Measurements from ENCODE around the gene ZNF511. TPM values are rescaled to one million over a fixed set of nuclear protein-coding genes. Genes with fewer than 3 reads are reported as not detected.
A peak's percentile ranks its signal among the peaks of the same experiment; 100 is the strongest.
"Not testable (repeated sequence)": the region's sequence is repeated elsewhere in the genome, so short reads cannot be mapped to it uniquely, and the experiment has no call there.

Gene ZNF511
- total RNA-seq, 1 donor from 2014 or later: 76.3 TPM

DNA sequence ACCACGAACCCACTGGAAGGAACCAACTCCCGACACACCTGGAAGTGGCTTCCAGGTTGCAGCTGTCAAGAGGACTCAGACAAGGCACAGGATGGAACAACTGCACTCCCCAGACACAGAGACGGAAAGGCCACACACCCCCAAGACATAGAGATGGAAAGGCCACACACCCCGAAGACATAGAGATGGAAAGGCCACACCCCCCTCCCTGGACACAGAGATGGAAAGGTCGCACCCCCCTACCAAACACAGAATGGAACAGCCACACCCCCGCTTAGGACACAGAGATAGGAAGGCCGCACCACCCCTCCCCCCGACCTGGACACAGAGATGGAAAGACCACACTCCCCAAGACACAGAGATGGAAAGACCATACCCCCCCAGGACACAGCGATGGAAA lies 7.6 kb downstream of the ZNF511 start:
- H3K4me3 Mint-ChIP-seq: no peak overlapping the region
- peaks cover 9% of the 10 kb centered on the region for H3K36me3 Mint-ChIP-seq (ENCODE audit: low read depth)
- H3K27ac Mint-ChIP-seq: no peak overlapping the region
- H3K4me1 Mint-ChIP-seq (ENCODE audit: low read depth): peaks cover 7% of the 10 kb centered on the region
- peaks cover 4% of the 10 kb centered on the region for H3K27me3 Mint-ChIP-seq (ENCODE audit: insufficient read depth)
- DNase-seq (ENCODE audit: low spot score): no peak
- peaks cover 4% of the 10 kb centered on the region for H3K9me3 Mint-ChIP-seq
- intact Hi-C loops (cut with micrococcal nuclease): no loop called here

DNA sequence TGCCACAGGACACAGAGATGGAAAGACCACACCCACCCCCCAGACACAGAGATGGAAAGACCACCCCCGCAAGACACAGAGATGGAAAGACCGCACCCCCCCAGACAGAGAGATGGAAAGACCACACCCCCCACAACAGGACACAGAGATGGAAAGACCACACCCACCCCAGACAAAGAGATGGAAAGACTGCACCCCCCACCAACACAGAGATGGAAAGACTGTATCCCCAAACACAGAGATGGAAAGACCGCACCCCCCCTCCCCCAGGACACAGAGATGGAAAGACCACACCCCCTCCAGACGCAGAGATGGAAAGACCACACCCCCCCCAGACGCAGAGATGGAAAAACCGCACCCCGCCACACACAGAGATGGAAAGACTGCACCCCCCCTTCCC lies 8.0 kb downstream of the ZNF511 start:
- peaks cover 4% of the 10 kb centered on the region for H3K9me3 Mint-ChIP-seq
- no peak for DNase-seq (ENCODE audit: low spot score)
- intact Hi-C loops (cut with micrococcal nuclease): no loop called here
- no peak overlapping the region for H3K4me3 Mint-ChIP-seq
- peaks cover 9% of the 10 kb centered on the region for H3K36me3 Mint-ChIP-seq (ENCODE audit: low read depth)
- H3K27me3 Mint-ChIP-seq (ENCODE audit: insufficient read depth): peaks cover 4% of the 10 kb centered on the region
- no peak overlapping the region for H3K27ac Mint-ChIP-seq
- peaks cover 7% of the 10 kb centered on the region for H3K4me1 Mint-ChIP-seq (ENCODE audit: low read depth)

DNA sequence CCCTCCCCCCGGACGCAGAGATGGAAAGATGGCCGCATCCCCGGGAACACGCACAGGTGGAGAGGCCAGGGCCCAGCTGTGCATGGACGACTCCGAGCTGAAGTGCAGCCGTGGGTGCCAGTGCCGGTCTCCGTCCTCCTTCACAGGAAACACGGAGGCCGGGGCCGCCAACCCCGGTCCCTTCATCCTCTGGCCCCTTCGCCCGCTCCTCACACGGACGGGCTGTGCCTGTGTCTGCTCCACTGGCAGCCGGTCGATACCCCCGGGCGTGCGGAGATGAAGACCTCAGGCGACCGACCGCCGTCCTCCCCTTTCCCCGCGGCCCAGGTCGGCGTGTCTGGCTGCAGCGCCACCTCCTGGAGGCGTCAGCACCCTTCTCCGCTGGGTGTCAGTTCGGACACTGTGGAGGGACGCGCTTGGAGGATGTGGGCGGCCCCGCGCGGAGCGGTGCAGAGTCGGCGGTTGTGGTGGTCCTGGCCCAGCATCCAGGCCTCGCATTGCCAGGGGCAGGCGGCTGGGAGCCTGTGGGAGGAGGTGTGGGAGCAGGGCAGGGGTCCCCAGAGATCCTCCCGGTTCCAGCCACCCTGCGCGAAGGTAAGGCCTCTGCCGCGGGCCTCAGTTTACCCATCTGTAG lies 9.9 kb downstream of the ZNF511 start:
- H3K4me1 Mint-ChIP-seq (ENCODE audit: low read depth): peaks cover 7% of the 10 kb centered on the region
- peaks cover 3% of the 10 kb centered on the region for H3K36me3 Mint-ChIP-seq (ENCODE audit: low read depth)
- no peak overlapping the region for H3K27ac Mint-ChIP-seq
- DNase-seq (ENCODE audit: low spot score): peak; percentile 60
- H3K27me3 Mint-ChIP-seq (ENCODE audit: insufficient read depth): peaks cover 4% of the 10 kb centered on the region
- intact Hi-C loops (cut with micrococcal nuclease): loop anchor here (2.0 kb wide), 1 partner anchor 174 kb away; no protein-coding TSS in a partner anchor
- H3K4me3 Mint-ChIP-seq: peak overlapping the region; percentile 64
- peaks cover 4% of the 10 kb centered on the region for H3K9me3 Mint-ChIP-seq

DNA sequence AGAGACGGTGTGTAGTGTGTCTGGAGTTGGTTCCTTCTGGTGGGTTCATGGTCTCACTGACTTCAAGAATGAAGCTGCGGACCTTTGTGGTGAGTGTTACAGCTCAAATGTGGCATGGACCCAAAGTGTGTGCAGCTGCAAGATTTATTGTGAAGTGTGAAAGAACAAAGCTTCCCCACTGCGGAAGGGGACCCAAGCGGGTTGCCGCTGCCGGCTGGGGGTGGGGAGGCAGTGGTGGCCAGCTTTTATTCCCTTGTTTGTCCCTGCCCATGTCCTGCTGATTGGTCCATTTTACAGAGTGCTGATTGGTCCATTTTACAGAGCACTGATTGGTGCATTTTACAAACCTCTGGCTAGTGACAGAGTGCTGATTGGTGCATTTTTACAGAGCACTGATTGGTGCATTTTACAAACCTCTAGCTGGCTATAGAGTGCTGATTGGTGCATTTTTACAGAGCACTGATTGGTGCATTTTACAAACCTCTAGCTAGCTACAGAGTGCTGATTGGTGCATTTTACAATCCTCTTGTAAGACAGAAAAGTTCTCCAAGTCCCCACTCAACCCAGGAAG lies 12.2 kb downstream of the ZNF511 start:
- H3K27ac Mint-ChIP-seq; H3K4me3 Mint-ChIP-seq; DNase-seq (ENCODE audit: low spot score); H3K4me1 Mint-ChIP-seq (ENCODE audit: low read depth); H3K36me3 Mint-ChIP-seq (ENCODE audit: low read depth); intact Hi-C loops (cut with micrococcal nuclease); H3K9me3 Mint-ChIP-seq: not testable (repeated sequence)
- peaks cover 10% of the 10 kb centered on the region for H3K27me3 Mint-ChIP-seq (ENCODE audit: insufficient read depth)

DNA sequence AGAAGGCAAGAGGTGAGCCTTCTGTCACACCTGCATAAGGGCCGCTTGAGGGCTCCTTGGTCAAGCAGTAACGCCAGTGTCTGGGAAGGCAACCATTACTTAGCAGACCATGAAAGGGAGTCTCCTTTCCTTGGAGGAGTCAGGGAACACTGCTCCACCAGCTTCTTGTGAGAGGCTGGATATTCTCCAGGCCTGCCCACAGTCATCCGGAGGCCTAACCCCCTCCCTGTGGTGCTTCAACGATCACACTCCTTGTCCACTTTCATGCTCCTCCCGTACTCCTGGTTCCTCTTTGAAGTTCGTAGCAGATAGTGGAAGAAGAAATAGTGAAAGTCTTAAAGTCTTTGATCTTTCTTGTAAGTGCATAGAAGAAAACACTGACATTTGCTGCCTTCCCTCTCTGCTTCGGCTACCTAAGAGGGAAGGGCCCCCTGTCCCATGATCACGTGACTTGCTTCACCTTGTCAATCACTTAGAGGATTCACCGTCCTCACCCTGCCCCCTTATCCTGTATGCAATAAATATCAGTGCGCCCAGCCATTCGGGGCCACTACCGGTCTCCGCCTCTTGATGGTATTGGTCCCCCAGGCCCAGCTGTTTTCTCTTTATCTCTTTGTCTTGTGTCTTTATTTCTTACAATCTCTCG lies 13.5 kb downstream of the ZNF511 start:
- H3K9me3 Mint-ChIP-seq; intact Hi-C loops (cut with micrococcal nuclease); H3K27ac Mint-ChIP-seq; H3K4me1 Mint-ChIP-seq (ENCODE audit: low read depth); H3K4me3 Mint-ChIP-seq; DNase-seq (ENCODE audit: low spot score); H3K36me3 Mint-ChIP-seq (ENCODE audit: low read depth): not testable (repeated sequence)
- peaks cover 20% of the 10 kb centered on the region for H3K27me3 Mint-ChIP-seq (ENCODE audit: insufficient read depth)

DNA sequence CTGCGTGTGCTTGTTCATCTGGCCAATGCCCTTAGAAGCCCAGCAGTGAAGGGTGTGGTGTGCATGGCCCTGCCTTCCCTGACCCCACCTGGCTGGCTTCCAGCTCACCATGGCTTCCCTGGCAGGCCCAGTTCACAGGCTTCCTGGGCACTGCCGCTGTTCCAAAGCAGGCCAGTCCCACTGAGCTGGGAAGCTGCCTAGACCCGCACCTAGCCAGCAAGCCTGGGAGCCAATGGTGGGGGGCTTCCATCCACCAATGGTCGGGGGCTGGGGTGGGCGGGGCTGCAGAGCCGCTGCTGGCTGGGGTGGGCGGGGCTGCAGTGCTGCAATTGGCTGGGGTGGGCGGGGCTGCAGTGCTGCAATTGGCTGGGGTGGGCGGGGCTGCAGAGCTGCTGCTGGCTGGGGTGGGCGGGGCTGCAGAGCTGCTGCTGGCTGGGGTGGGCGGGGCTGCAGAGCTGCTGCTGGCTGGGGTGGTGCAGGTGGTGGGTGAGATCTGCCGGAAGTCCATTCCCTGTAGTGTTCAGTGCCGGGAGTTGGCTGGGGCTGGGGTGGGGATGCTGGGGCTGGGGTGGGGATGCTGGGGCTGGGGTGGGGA lies 15.6 kb downstream of the ZNF511 start:
- no peak overlapping the region for H3K27ac Mint-ChIP-seq
- no peaks in the 10 kb centered on the region for H3K36me3 Mint-ChIP-seq (ENCODE audit: low read depth)
- H3K27me3 Mint-ChIP-seq (ENCODE audit: insufficient read depth): peaks cover 34% of the 10 kb centered on the region
- intact Hi-C loops (cut with micrococcal nuclease): loop anchor here (1.0 to 2.0 kb wide), 2 partner anchors 15 to 34 kb away; partner anchors contain the start of genes FUOM, TUBGCP2 and ZNF511
- peaks cover 4% of the 10 kb centered on the region for H3K9me3 Mint-ChIP-seq
- DNase-seq (ENCODE audit: low spot score): peak; percentile 40
- H3K4me1 Mint-ChIP-seq (ENCODE audit: low read depth): peaks cover 3% of the 10 kb centered on the region
- no peak overlapping the region for H3K4me3 Mint-ChIP-seq

DNA sequence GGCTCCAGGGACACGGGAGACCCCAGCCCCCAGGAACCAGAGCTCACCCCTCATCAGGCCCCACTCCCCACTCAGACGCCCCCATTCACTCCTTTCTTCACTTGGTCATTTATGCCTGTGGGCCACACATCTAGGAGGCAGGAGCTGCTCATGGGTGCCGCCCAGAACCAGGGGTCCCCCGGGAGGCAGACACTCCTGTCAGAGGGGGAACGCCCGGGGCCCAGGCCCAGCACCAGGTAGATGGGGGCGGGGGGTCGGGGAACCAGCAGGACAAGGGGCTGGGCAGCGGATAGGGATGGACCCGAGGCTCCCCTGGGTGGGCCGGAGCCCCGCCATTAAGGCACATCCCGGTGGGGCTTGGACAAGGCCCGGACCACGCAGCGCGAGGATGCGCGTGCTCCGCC lies 16.1 kb downstream of the ZNF511 start:
- intact Hi-C loops (cut with micrococcal nuclease): loop anchor here (1.0 to 5.0 kb wide), 3 partner anchors 16 to 282 kb away; partner anchors contain the start of genes FUOM, TUBGCP2 and ZNF511
- H3K9me3 Mint-ChIP-seq: peaks cover 4% of the 10 kb centered on the region
- H3K27ac Mint-ChIP-seq: no peak overlapping the region
- no peak for DNase-seq (ENCODE audit: low spot score)
- no peaks in the 10 kb centered on the region for H3K36me3 Mint-ChIP-seq (ENCODE audit: low read depth)
- no peaks in the 10 kb centered on the region for H3K4me1 Mint-ChIP-seq (ENCODE audit: low read depth)
- peaks cover 37% of the 10 kb centered on the region for H3K27me3 Mint-ChIP-seq (ENCODE audit: insufficient read depth)
- H3K4me3 Mint-ChIP-seq: no peak overlapping the region

DNA sequence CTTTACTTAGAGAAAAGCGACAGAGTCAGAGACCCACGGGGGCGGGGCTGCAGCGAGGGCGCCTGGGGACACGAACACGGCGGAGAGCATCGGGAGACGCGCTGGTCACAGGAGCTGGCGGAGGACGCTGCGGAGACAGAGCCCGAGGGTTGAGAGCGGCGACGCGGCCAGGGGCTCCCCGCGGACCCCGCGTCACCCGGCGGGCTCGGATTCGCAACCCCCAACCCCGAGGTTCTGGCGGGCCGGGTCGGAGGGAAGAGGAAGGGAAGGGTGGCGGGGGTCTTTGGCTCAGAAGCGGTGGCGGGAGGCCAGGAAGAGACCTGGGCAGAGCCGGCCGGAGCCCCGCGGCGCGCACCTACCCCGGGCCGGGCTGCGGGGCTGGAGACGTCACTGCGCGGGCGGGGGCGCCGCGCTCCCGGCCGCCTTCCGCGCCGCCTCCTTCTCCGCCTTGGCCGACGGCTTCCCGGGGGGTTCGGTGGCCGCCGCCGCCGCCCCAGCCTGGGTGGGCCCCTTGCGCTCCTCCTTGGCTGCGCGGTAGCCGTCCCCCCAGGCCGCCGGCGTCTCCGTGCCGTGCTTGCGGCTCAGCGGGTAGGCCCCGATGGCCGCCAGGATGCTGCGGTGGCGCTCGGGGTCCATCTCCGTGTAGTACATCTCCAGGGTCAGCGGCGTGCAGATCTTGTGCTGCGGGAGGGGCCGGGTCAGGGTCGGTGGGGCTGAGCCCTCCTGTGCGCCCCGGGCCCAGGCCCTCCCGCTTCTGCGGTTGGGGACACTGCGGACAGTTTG lies 16.9 kb downstream of the ZNF511 start:
- no peak overlapping the region for H3K27ac Mint-ChIP-seq
- H3K9me3 Mint-ChIP-seq: no peaks in the 10 kb centered on the region
- H3K4me1 Mint-ChIP-seq (ENCODE audit: low read depth): no peaks in the 10 kb centered on the region
- H3K27me3 Mint-ChIP-seq (ENCODE audit: insufficient read depth): peaks cover 42% of the 10 kb centered on the region
- DNase-seq (ENCODE audit: low spot score): no peak
- H3K4me3 Mint-ChIP-seq: peak overlapping the region; percentile 54
- H3K36me3 Mint-ChIP-seq (ENCODE audit: low read depth): no peaks in the 10 kb centered on the region
- intact Hi-C loops (cut with micrococcal nuclease): loop anchor here (2.0 to 5.0 kb wide), 2 partner anchors 17 to 282 kb away; partner anchors contain the start of genes TUBGCP2 and ZNF511

DNA sequence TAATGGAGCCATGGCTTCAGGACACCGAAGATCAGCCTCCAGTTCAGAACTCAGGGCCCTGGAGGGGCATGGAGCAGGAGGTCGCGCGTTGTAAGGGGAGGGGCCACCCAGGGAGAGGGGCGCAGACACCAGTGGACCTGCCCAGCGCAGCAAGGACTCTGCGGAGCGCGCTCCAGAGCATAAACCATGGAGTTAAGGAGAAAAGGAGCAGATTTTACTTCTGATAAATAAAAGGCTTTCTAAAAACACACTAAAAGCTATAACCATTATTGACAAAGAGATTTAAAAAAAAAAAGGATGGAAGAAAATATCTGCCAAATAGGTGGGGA lies 17.5 kb downstream of the ZNF511 start:
- intact Hi-C loops (cut with micrococcal nuclease): loop anchor here (5.0 kb wide), 1 partner anchor 281 kb away; no protein-coding TSS in a partner anchor
- Mint-ChIP-seq H3K27ac (no peak overlapping the region), H3K9me3 (no peaks in the 10 kb centered on the region), H3K36me3 (ENCODE audit: low read depth) (no peaks in the 10 kb centered on the region), H3K27me3 (ENCODE audit: insufficient read depth) (peaks cover 47% of the 10 kb centered on the region), H3K4me3 (no peak overlapping the region), H3K4me1 (ENCODE audit: low read depth) (no peaks in the 10 kb centered on the region)
- DNase-seq (ENCODE audit: low spot score): no peak

DNA sequence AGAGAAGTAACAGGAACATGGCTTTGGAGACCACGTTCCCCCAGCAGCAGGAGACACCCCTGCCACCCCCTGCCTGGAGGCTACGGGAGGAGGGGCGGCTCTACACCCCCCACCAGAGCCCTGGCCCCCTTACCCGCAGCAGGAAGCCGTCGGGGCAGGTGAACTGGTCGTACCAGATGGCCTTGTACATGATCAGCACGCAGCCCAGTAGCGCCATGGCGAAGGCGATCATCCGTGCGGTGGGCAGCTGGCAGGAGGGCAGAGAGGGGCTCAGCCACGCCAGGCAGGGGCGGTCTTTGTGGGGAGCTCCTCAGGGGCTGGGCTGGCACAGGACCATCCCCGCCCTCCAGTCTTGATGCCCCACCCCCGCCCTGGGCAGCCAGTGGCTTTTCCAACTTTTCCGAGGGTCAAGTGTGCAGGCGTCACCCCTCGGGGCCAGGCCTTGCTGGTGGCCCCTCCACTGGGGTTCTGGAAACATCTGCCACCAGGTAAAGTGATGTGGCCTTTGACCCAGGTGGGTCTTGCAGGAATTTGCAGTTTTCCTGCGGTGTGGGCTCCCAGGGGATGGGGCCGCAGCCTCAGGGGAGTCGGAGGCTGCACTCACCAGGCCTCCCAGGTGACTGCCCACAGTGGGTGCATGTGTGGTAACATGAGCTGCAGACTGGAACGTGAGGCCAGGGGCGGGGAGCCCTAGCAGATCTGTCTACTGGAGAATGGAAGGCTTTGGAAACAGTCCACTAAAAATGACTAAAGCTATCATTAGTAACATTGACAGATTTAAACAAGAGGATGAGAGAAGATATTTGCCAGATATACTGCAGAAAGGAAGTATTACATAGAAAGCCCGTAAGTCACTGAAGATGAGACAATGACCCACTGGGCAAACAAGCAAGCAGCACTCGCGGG lies 18.3 kb downstream of the ZNF511 start:
- H3K27me3 Mint-ChIP-seq (ENCODE audit: insufficient read depth): peaks cover 54% of the 10 kb centered on the region
- intact Hi-C loops (cut with micrococcal nuclease): loop anchor here (5.0 kb wide), 1 partner anchor 280 kb away; no protein-coding TSS in a partner anchor
- H3K27ac Mint-ChIP-seq: no peak overlapping the region
- H3K4me1 Mint-ChIP-seq (ENCODE audit: low read depth): no peaks in the 10 kb centered on the region
- no peaks in the 10 kb centered on the region for H3K9me3 Mint-ChIP-seq
- no peak overlapping the region for H3K4me3 Mint-ChIP-seq
- DNase-seq (ENCODE audit: low spot score): no peak
- no peaks in the 10 kb centered on the region for H3K36me3 Mint-ChIP-seq (ENCODE audit: low read depth)

DNA sequence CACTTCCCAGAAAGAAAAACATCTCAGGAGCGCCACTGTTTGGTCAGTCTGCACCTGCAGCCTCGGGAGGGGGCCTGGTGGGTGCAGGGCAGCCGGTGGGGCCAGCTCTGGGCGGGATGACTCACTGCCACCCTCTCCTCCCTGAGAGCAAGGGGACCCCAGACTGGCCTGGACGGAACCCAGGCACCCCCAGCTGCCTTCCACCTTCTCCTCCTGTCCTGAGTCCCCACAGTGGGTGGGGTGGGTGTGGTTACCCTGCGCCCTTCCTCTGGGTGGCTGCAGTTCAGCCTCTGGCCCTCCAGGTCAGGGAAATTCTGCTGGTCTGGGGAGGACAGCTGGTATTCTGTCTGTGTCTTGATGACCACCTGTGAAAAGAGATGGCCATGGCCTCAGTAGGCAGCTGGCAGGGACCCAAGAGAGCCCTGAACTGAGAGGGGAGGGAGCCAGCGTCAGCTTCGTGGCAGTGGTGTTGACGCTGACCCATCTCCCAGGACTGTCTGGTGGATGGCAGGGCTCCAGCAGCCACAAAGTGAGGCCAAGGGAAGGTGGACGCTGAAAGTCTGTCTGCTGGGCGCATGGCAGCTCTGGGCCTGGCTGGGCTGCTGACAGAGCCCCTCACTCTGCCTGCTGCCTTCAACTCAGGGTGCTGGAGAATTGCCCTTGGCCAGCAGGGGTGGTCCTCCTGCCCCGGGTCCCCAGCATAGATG lies 19.1 kb downstream of the ZNF511 start:
- intact Hi-C loops (cut with micrococcal nuclease): loop anchor here (2.0 to 5.0 kb wide), 3 partner anchors 51 to 279 kb away; partner anchors contain the start of genes MTG1 and PAOX
- Mint-ChIP-seq H3K4me3 (no peak overlapping the region), H3K9me3 (no peaks in the 10 kb centered on the region), H3K27me3 (ENCODE audit: insufficient read depth) (peaks cover 62% of the 10 kb centered on the region), H3K27ac (no peak overlapping the region), H3K36me3 (ENCODE audit: low read depth) (no peaks in the 10 kb centered on the region), H3K4me1 (ENCODE audit: low read depth) (no peaks in the 10 kb centered on the region)
- DNase-seq (ENCODE audit: low spot score): no peak
